Adrenal gland (tissue), 5 donors: ENCODE data around the gene SUSD3.
A peak's percentile ranks its signal among the peaks of the same experiment; 100 is the strongest.

Source experiments
- POLR2A ChIP-seq, 2 donors: fragments of 450-650 bp; IDR thresholded peaks; one replicate each; pipeline ENCODE4 v1.6.1; 2017; ENCODE audit warnings: antibody characterized with exemption in 2 of 2, mild to moderate bottlenecking in 2 of 2, moderate library complexity in 1 of 2
- TF ChIP-seq, protein P1 (sequence below), 6 experiments: fragments of 450-650 bp in 4 of 6; fragments of 200-600 bp in 2 of 6; sonication (generic) in 1 of 6; IDR thresholded peaks; 1 replicate in 5 of 6; 2 replicates in 1 of 6; pipeline versions ENCODE4 v1.5.1 to v1.8.0; 2016 to 2021; ENCODE audit warnings: antibody characterized with exemption in 6 of 6, mild to moderate bottlenecking in 2 of 6, moderate library complexity in 1 of 6
- donor health status: DM: no; HTN: no; CAD: no.

DNA sequence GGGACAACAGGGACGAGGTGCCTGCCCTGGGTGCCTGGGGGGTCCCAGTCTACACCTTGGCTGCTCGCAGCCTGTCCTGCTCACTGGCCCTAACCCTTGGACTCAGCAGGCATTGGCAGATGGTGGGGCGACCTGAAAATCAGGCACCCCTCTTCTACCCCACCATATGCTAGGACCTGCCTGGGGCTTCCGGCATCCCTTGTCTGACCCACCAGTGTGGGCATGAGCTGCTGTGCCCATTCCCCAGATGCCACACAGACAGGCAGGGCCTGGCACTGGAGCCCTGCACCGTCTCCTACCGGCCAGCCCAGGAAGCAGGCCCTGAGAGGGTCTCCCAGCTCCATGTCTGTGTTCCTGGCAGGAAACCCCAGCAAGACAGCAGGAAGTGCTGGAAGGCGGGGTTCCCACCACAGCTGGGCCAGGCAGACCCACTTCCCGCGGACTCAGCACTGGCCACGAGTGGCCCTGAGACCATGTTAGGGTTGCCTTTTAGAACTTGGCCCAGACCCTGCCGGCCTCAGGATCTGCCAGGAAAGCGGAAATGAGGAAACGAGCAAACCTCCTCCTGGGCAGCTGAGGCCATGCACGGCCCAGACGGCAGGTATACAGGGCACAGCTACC, 72.5 kb downstream of the SUSD3 start:
- TF ChIP-seq, protein P1, sequence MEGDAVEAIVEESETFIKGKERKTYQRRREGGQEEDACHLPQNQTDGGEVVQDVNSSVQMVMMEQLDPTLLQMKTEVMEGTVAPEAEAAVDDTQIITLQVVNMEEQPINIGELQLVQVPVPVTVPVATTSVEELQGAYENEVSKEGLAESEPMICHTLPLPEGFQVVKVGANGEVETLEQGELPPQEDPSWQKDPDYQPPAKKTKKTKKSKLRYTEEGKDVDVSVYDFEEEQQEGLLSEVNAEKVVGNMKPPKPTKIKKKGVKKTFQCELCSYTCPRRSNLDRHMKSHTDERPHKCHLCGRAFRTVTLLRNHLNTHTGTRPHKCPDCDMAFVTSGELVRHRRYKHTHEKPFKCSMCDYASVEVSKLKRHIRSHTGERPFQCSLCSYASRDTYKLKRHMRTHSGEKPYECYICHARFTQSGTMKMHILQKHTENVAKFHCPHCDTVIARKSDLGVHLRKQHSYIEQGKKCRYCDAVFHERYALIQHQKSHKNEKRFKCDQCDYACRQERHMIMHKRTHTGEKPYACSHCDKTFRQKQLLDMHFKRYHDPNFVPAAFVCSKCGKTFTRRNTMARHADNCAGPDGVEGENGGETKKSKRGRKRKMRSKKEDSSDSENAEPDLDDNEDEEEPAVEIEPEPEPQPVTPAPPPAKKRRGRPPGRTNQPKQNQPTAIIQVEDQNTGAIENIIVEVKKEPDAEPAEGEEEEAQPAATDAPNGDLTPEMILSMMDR (IDR thresholded peaks at IDR 0.05) = peak in 2 of 6 experiments; percentile 18
- TF ChIP-seq POLR2A (IDR thresholded peaks at IDR 0.05) = peak in 1 of 2 donors; percentile 20
